IgD-negative memory B cell (primary cell): ENCODE data around the gene IKZF2. TPM values are rescaled to one million over a fixed set of nuclear protein-coding genes. Genes with fewer than 3 reads are reported as not detected.
A peak's percentile ranks its signal among the peaks of the same experiment; 100 is the strongest.
"Not testable (repeated sequence)": the region's sequence is repeated elsewhere in the genome, so short reads cannot be mapped to it uniquely, and the experiment has no call there.

ENCODE experiments used
- H3K27ac Mint-ChIP-seq, 3 donors: one replicate each; pipeline ENCODE4 v1.8.0; 2020 to 2022; ENCODE audit warnings: mild to moderate bottlenecking in 3 of 3, mixed read lengths in 3 of 3, moderate library complexity in 1 of 3
- H3K27me3 Mint-ChIP-seq: one replicate; pipeline ENCODE4 v1.8.0; 2021; ENCODE audit warnings: mixed read lengths
- H3K36me3 Mint-ChIP-seq: one replicate; pipeline ENCODE4 v1.8.0; 2020; ENCODE audit warnings: mild to moderate bottlenecking, mixed read lengths
- H3K4me1 Mint-ChIP-seq, 3 donors: one replicate each; pipeline ENCODE4 v1.8.0; 2020 to 2022; ENCODE audit warnings: mixed read lengths in 3 of 3, mild to moderate bottlenecking in 1 of 3
- H3K4me3 Mint-ChIP-seq, 4 donors: one replicate each; pipeline ENCODE4 v1.8.0; 2020 to 2022; ENCODE audit warnings: mild to moderate bottlenecking in 4 of 4, mixed read lengths in 4 of 4, moderate library complexity in 3 of 4
- H3K9me3 Mint-ChIP-seq, 3 donors: one replicate each; pipeline ENCODE4 v1.8.0; 2020 to 2021; ENCODE audit warnings: mixed read lengths in 3 of 3, mild to moderate bottlenecking in 1 of 3
- polyA plus RNA-seq: library from polyadenylated mRNA; unstranded; fragments of 300-500 nt; fragmentation: Illumina TruSeq; gene quantifications from one replicate; pipeline ENCODE4 v1.2.3, GENCODE V29; 2021

The IKZF2 gene
- polyA plus RNA-seq, 1 donor from 2014 or later, result 0.09 TPM

GRCh38 chr2:213065583-213066442 lies 85.6 kb downstream of the IKZF2 start:
- Mint-ChIP-seq H3K27ac (no peak overlapping the region), H3K9me3 (no peaks in the 10 kb centered on the region), H3K4me3 (peak overlapping the region in 1 of 4 donors; percentile 39), H3K27me3 (no peaks in the 10 kb centered on the region), H3K36me3 (no peaks in the 10 kb centered on the region), H3K4me1 (peaks cover 0 to 5% (median 0%) of the 10 kb centered on the region in 3 donors)

- Mint-ChIP-seq H3K36me3 (no peaks in the 10 kb centered on the region), H3K4me1 (peaks cover 0 to 5% (median 0%) of the 10 kb centered on the region in 3 donors), H3K27ac (no peak overlapping the region), H3K4me3 (no peak overlapping the region), H3K9me3 (no peaks in the 10 kb centered on the region), H3K27me3 (no peaks in the 10 kb centered on the region)
Observed at GRCh38 chr2:213064099-213064498, 87.3 kb downstream of the IKZF2 start.

GRCh38 chr2:213057977-213058376 lies 93.4 kb downstream of the IKZF2 start:
- Mint-ChIP-seq H3K4me3 (no peak overlapping the region), H3K4me1 (peaks cover 0 to 10% (median 3%) of the 10 kb centered on the region in 3 donors), H3K27ac (no peak overlapping the region), H3K36me3 (no peaks in the 10 kb centered on the region), H3K27me3 (no peaks in the 10 kb centered on the region), H3K9me3 (no peaks in the 10 kb centered on the region)

DNA sequence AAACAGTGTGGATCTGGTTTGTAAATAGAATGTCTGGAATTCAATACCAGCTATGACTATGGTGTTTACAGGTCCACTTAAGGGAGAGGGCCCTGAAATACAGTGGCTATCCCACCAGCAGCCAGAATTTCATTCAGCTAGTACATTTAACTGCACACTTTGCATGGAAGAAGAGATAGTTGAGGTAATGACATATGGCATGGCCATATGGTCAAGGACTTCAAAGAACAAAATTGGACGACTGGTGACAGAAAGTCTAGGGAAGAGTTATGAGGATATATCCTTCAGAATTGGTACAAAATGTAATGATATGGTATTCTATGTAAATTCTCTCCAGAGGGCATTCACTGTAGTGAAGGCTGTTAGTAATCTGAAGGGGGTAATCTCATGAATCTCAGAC lies 105.0 kb downstream of the IKZF2 start:
- H3K27me3 Mint-ChIP-seq, result no peaks in the 10 kb centered on the region
- no peak overlapping the region for H3K27ac Mint-ChIP-seq
- H3K36me3 Mint-ChIP-seq, result no peaks in the 10 kb centered on the region
- peaks cover 0 to 1% (median 0%) of the 10 kb centered on the region in 3 donors for H3K4me1 Mint-ChIP-seq
- H3K9me3 Mint-ChIP-seq, result peaks cover 0 to 4% (median 2%) of the 10 kb centered on the region in 3 donors
- no peak overlapping the region for H3K4me3 Mint-ChIP-seq

- Mint-ChIP-seq H3K27ac (no peak overlapping the region), H3K4me1 (peaks cover under 1 to 1% (median 1%) of the 10 kb centered on the region in 3 donors), H3K9me3 (peaks cover 0 to 4% (median 2%) of the 10 kb centered on the region in 3 donors), H3K36me3 (no peaks in the 10 kb centered on the region), H3K4me3 (no peak overlapping the region), H3K27me3 (no peaks in the 10 kb centered on the region)
Observed at GRCh38 chr2:213043566-213043965, 107.8 kb downstream of the IKZF2 start.

DNA sequence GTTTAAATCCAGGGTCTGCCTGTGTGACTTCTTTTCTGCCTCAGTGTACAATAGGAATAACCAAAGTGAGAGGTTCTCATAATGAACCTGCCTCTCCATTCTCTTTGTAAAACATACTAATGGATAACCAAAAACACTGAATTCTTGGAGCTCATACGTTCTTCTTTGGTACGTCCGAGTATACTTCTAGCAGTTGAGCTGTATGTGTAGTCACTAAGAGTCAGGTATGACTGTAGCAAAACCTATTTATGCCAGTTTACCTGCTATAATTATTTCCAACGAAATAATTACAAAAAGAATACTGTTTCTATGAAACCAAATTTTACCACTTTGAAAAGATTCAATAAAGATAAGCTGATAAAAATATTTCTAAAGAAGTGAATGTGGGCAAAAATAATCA lies 109.2 kb downstream of the IKZF2 start:
- no peaks in the 10 kb centered on the region for H3K27me3 Mint-ChIP-seq
- H3K4me3 Mint-ChIP-seq, result no peak overlapping the region
- no peaks in the 10 kb centered on the region for H3K36me3 Mint-ChIP-seq
- H3K9me3 Mint-ChIP-seq, result peaks cover 0 to 4% (median 2%) of the 10 kb centered on the region in 3 donors
- H3K4me1 Mint-ChIP-seq, result peaks cover 9 to 11% (median 10%) of the 10 kb centered on the region in 3 donors
- no peak overlapping the region for H3K27ac Mint-ChIP-seq

GRCh38 chr2:213036836-213037235 lies 114.6 kb downstream of the IKZF2 start:
- Mint-ChIP-seq H3K4me1 (peaks cover 15 to 30% (median 28%) of the 10 kb centered on the region in 3 donors), H3K27ac (no peak overlapping the region)

GRCh38 chr2:213034585-213034984 lies 116.8 kb downstream of the IKZF2 start:
- Mint-ChIP-seq H3K27me3 (no peaks in the 10 kb centered on the region), H3K27ac (no peak overlapping the region), H3K9me3 (no peaks in the 10 kb centered on the region), H3K4me1 (peaks cover 14 to 30% (median 28%) of the 10 kb centered on the region in 3 donors), H3K36me3 (no peaks in the 10 kb centered on the region), H3K4me3 (no peak overlapping the region)

More at GRCh38 chr2:213036836-213037235, 114.6 kb downstream of the IKZF2 start:
- H3K4me3 Mint-ChIP-seq, result no peak overlapping the region
- H3K36me3 Mint-ChIP-seq, result no peaks in the 10 kb centered on the region
- no peaks in the 10 kb centered on the region for H3K9me3 Mint-ChIP-seq
- H3K27me3 Mint-ChIP-seq, result no peaks in the 10 kb centered on the region

- H3K4me1 Mint-ChIP-seq, result peaks cover 9 to 22% (median 22%) of the 10 kb centered on the region in 3 donors
- H3K9me3 Mint-ChIP-seq, result no peaks in the 10 kb centered on the region
- H3K27me3 Mint-ChIP-seq, result no peaks in the 10 kb centered on the region
- H3K36me3 Mint-ChIP-seq, result no peaks in the 10 kb centered on the region
- no peak overlapping the region for H3K4me3 Mint-ChIP-seq
- H3K27ac Mint-ChIP-seq, result peak overlapping the region in 1 of 3 donors; percentile 22
Observed at GRCh38 chr2:213032607-213033006, 118.8 kb downstream of the IKZF2 start.

- no peak overlapping the region for H3K27ac Mint-ChIP-seq
- H3K9me3 Mint-ChIP-seq, result no peaks in the 10 kb centered on the region
- no peaks in the 10 kb centered on the region for H3K27me3 Mint-ChIP-seq
- peaks cover 6% of the 10 kb centered on the region for H3K36me3 Mint-ChIP-seq
- peaks cover 6 to 12% (median 8%) of the 10 kb centered on the region in 3 donors for H3K4me1 Mint-ChIP-seq
- no peak overlapping the region for H3K4me3 Mint-ChIP-seq
Observed at GRCh38 chr2:213022987-213023386, 128.4 kb downstream of the IKZF2 start.

DNA sequence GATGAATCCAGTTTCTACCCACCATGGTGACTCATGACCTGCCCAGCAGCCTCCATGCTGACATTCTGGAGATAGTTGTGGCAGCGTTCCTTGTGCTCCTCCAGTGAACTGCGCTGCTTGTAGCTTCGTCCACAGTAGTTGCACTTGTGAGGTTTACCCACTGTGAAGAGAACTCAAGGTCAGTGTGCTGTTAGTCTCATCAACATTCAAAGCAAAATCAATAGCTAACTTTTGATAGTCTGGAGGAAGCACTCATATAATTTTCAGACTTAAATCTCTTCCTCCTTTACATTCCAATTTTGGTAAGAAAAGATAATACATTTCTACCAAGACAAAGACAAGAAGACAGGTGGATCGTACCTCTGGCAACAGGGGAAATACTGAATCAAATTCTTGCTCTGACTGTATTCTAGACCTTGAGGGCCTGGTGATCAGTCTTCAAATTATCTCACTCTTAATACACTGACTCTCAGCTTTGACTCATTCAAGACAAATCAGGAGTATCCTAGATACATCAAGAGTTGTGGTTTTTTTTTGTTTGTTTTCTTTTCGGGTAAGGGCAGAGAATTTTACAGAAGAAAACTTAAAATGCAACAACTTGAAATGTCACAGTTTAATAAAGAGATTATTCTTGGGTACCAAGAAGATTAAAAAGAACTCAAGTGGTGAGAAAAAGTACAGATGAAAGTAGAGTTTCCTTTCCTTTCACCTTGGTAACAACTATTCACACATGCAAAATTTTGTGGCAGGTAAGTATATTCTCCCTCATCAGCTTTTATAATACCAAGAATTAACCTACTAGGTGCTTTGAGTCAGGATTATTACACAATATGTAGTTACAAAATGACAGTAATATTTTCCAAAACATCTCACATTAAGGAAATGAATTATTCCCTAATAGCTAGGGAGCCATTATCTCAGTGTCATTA lies 129.2 kb downstream of the IKZF2 start:
- Mint-ChIP-seq H3K4me1 (peaks cover 8 to 17% (median 8%) of the 10 kb centered on the region in 3 donors), H3K27ac (no peak overlapping the region), H3K36me3 (peaks cover 7% of the 10 kb centered on the region)

GRCh38 chr2:213020913-213021312 lies 130.5 kb downstream of the IKZF2 start:
- H3K9me3 Mint-ChIP-seq, H3K27ac Mint-ChIP-seq, H3K36me3 Mint-ChIP-seq, H3K27me3 Mint-ChIP-seq, H3K4me3 Mint-ChIP-seq: not testable (repeated sequence)
- H3K4me1 Mint-ChIP-seq, result peaks cover 8 to 29% (median 15%) of the 10 kb centered on the region in 3 donors

More for the DNA sequence above, 129.2 kb downstream of the IKZF2 start:
- no peaks in the 10 kb centered on the region for H3K27me3 Mint-ChIP-seq
- H3K4me3 Mint-ChIP-seq, result no peak overlapping the region
- H3K9me3 Mint-ChIP-seq, result no peaks in the 10 kb centered on the region

GRCh38 chr2:213020268-213020667 lies 131.1 kb downstream of the IKZF2 start:
- Mint-ChIP-seq H3K9me3 (no peaks in the 10 kb centered on the region), H3K36me3 (peaks cover 5% of the 10 kb centered on the region), H3K4me3 (no peak overlapping the region), H3K27ac (no peak overlapping the region), H3K27me3 (no peaks in the 10 kb centered on the region), H3K4me1 (peaks cover 15 to 36% (median 20%) of the 10 kb centered on the region in 3 donors)

- Mint-ChIP-seq H3K36me3 (peaks cover 5% of the 10 kb centered on the region), H3K27me3 (no peaks in the 10 kb centered on the region), H3K4me3 (no peak overlapping the region), H3K4me1 (peaks cover 17 to 38% (median 26%) of the 10 kb centered on the region in 3 donors), H3K27ac (no peak overlapping the region), H3K9me3 (no peaks in the 10 kb centered on the region)
Observed at GRCh38 chr2:213019368-213019767, 132.0 kb downstream of the IKZF2 start.

DNA sequence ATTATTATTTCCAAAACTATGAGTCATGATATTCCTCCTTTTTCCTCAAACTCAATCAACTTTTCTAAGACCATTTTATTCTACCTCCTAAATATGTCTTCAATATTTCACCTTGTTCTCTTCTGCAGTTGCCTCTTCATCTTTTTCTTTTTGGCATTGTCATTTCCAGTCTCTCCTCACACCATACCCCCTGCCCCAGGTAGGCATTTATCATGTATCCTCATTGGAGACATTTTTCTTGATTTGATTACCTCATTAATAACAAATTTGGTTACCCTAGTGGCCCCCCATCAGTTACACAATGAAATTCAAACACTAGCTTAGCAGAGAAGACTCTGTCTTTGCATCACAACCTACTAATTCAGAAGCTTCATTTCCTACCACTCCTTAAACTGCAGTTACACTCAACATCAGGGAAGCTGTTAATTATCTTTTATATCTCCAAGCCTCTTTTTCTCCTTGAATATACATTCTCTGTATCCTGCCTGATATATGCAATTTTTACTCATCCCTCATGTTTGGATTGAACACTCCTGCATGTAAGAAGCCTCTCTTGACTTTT lies 133.0 kb downstream of the IKZF2 start:
- H3K9me3 Mint-ChIP-seq, result no peaks in the 10 kb centered on the region
- no peak overlapping the region for H3K4me3 Mint-ChIP-seq
- H3K27ac Mint-ChIP-seq, result no peak overlapping the region
- peaks cover 17 to 38% (median 26%) of the 10 kb centered on the region in 3 donors for H3K4me1 Mint-ChIP-seq
- no peaks in the 10 kb centered on the region for H3K27me3 Mint-ChIP-seq
- H3K36me3 Mint-ChIP-seq, result peaks cover 5% of the 10 kb centered on the region
